Spleen (tissue), 11 donors: Measurements from ENCODE around the gene SMCHD1. TPM values are rescaled to one million over a fixed set of nuclear protein-coding genes. Genes with fewer than 3 reads are reported as not detected.

ENCODE experiments used
- DNase-seq: peaks from one replicate; pipeline ENCODE4 v3.0.0-alpha.2; 2020
- H3K27ac ChIP-seq, 8 donors: fragments of 200-600 bp; sonication (generic) in 7 of 8; 1 replicate in 4 of 8; 2 replicates in 4 of 8; pipeline versions ENCODE4 v1.5.0 to v1.8.0; 2016 to 2021; ENCODE audit warnings: inconsistent platforms in 4 of 8, mild to moderate bottlenecking in 4 of 8, moderate library complexity in 1 of 8
- H3K27me3 ChIP-seq, 7 donors: fragments of 200-600 bp; sonication (generic) in 6 of 7; replicated peaks in 1 of 7; 1 replicate in 4 of 7; 2 replicates in 3 of 7; pipeline versions ENCODE4 v1.5.0 to v1.8.0; 2016 to 2021; ENCODE audit warnings: inconsistent platforms in 3 of 7, mild to moderate bottlenecking in 1 of 7
- H3K36me3 ChIP-seq, 6 donors: fragments of 200-600 bp; sonication (generic) in 5 of 6; 1 replicate in 4 of 6; 2 replicates in 2 of 6; pipeline versions ENCODE4 v1.5.0 to v1.8.0; 2016 to 2021; ENCODE audit warnings: inconsistent platforms in 2 of 6
- H3K4me1 ChIP-seq, 6 donors: fragments of 200-600 bp; sonication (generic) in 5 of 6; 1 replicate in 3 of 6; 2 replicates in 3 of 6; pipeline versions ENCODE4 v1.5.0 to v1.8.0; 2016 to 2021; ENCODE audit warnings: inconsistent platforms in 3 of 6
- H3K4me3 ChIP-seq, 8 donors: fragments of 200-600 bp; sonication (generic) in 7 of 8; 1 replicate in 4 of 8; 2 replicates in 4 of 8; pipeline versions ENCODE4 v1.5.0 to v1.8.0; 2016 to 2021; ENCODE audit warnings: inconsistent platforms in 4 of 8, mild to moderate bottlenecking in 4 of 8, moderate library complexity in 2 of 8
- H3K9me3 ChIP-seq, 8 donors: fragments of 200-600 bp; sonication (generic) in 7 of 8; 1 replicate in 4 of 8; 2 replicates in 4 of 8; pipeline versions ENCODE4 v1.5.0 to v1.8.0; 2016 to 2021; ENCODE audit warnings: inconsistent platforms in 4 of 8
- POLR2A ChIP-seq, 3 donors: fragments of 450-650 bp; IDR thresholded peaks; one replicate each; pipeline ENCODE4 v1.5.1; 2017; ENCODE audit warnings: antibody characterized with exemption in 3 of 3, mild to moderate bottlenecking in 1 of 3
- POLR2AphosphoS5 ChIP-seq, 3 donors: sonication (generic); formaldehyde crosslinking; IDR thresholded peaks; one replicate each; pipeline ENCODE4 v1.5.1; 2017; ENCODE audit warnings: antibody characterized with exemption in 3 of 3
- WGBS, 5 donors: extraction: QIAGEN DNeasy Blood & Tissue Kit in 3 of 5; methylation state at CpG; one replicate each; pipeline versions ENCODE4 v1.1.5 to v1.1.7; 2013 to 2018; 5-methylcytosine and 5-hydroxymethylcytosine counted together
- intact Hi-C: fragments of 100-400 bp; cut with DNase I; formaldehyde crosslinking; loops from one replicate; pipeline ENCODE4 v1.15.0; 2023; ENCODE audit warnings: low total_unique reads
- polyA plus RNA-seq, 3 donors: library from polyadenylated mRNA; stranded (reverse); fragments of 200-250 nt; gene quantifications; one replicate each; pipeline ENCODE4 v1.2.1, GENCODE V29; 2013
- total RNA-seq, 7 donors: library from RNA; depleted of rRNA in 3 of 7; stranded (reverse); fragments of >200 nt in 3 of 7; fragmentation: NEBNext Ultra II Directional in 4 of 7; extraction: Animal tissue kit (Norgen Biotek cat#: 25700) in 4 of 7; gene quantifications; one replicate each; pipeline versions ENCODE4 v1.1.0 to v1.2.1, GENCODE V29; 2016 to 2021
- TF ChIP-seq, protein P1 (sequence below), 11 experiments: fragments of 200-600 bp in 7 of 11; fragments of 450-650 bp in 4 of 11; sonication (generic) in 4 of 11; IDR thresholded peaks in 8 of 11; conservative IDR thresholded peaks in 3 of 11; 1 replicate in 7 of 11; 2 replicates in 4 of 11; pipeline versions ENCODE4 v1.4.0 to v1.8.0; 2016 to 2021; ENCODE audit warnings: antibody characterized with exemption in 11 of 11, inconsistent platforms in 4 of 11, mild to moderate bottlenecking in 1 of 11
- donor health status: healthy with polysubstance abuse.
- donor health status: DM: no; HTN: no; CAD: no; lungs with moderate emphysema.
- donor health status: DM: no; HTN: no; CAD: no.
- donor health status: Bipolar disorder and iron deficiency.
- donor health status: healthy.
- donor health status: DM: no; HTN: no; CAD: no.
- donor health status: DM: yes; HTN: yes; CAD: no.

SMCHD1 gene
- total and polyA plus RNA-seq, 10 donors, result 14.7 to 361 (median 148) TPM

DNA sequence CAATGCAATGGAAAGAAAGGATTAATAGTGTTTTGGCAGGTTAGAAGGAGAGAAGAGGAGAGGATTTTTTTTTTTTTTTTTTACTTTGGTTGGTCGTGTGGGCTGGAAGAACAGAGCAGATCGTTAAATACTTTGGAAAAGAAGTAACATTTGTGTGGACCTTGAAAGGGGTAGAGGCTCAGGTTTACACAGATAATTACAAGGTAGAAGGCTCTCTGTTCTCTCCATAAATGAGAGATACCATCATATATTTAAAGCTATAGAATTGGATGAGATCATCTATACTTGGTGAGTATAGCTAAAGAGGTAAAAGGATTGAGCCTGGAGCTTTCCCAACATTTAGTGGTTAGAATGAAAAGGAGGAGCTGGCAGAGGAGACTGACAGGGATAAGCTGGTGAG lies 49.0 kb downstream of the SMCHD1 start:
- Histone ChIP-seq H3K27ac (no peak overlapping the region), H3K9me3 (no peaks in the 10 kb centered on the region), H3K36me3 (peaks cover 4 to 100% (median 80%) of the 10 kb centered on the region in 6 donors), H3K4me3 (no peak overlapping the region), H3K27me3 (no peaks in the 10 kb centered on the region), H3K4me1 (no peaks in the 10 kb centered on the region)
- DNase-seq, result no peak
- TF ChIP-seq POLR2AphosphoS5 (IDR thresholded peaks at IDR 0.05), result no peak
- no peak for TF ChIP-seq POLR2A (IDR thresholded peaks at IDR 0.05)
- TF ChIP-seq, protein P1, sequence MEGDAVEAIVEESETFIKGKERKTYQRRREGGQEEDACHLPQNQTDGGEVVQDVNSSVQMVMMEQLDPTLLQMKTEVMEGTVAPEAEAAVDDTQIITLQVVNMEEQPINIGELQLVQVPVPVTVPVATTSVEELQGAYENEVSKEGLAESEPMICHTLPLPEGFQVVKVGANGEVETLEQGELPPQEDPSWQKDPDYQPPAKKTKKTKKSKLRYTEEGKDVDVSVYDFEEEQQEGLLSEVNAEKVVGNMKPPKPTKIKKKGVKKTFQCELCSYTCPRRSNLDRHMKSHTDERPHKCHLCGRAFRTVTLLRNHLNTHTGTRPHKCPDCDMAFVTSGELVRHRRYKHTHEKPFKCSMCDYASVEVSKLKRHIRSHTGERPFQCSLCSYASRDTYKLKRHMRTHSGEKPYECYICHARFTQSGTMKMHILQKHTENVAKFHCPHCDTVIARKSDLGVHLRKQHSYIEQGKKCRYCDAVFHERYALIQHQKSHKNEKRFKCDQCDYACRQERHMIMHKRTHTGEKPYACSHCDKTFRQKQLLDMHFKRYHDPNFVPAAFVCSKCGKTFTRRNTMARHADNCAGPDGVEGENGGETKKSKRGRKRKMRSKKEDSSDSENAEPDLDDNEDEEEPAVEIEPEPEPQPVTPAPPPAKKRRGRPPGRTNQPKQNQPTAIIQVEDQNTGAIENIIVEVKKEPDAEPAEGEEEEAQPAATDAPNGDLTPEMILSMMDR (IDR thresholded peaks at IDR 0.05 in 8 of 11, conservative IDR thresholded peaks at IDR 0.05 in 3 of 11), result no peak
- WGBS, 5 donors, result 86 to 97% (median 92%) methylated on average over 2 of the region's 2 CpGs
- intact Hi-C loops, result no loop called here

DNA sequence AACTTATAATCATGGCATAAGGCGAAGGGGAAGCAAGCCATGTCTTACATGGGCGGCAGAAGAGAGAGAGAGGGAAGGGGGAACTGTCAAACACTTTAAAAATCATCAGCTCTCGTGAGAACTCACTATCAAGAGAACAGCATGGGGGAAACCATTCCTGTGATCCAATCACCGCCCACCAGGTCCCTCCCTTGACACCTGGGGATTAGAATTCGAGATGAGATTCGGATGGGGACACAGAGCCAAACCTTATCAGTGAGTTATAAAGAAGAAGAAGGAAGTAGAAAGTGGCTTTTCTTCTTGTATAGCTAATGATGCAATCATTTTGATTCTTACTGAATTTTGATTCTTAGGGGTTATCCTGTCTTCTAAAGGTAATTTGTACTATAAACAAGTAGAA lies 51.4 kb downstream of the SMCHD1 start:
- 72 to 91% (median 83%) methylated on average over 6 of the region's 6 CpGs for WGBS, 5 donors

DNA sequence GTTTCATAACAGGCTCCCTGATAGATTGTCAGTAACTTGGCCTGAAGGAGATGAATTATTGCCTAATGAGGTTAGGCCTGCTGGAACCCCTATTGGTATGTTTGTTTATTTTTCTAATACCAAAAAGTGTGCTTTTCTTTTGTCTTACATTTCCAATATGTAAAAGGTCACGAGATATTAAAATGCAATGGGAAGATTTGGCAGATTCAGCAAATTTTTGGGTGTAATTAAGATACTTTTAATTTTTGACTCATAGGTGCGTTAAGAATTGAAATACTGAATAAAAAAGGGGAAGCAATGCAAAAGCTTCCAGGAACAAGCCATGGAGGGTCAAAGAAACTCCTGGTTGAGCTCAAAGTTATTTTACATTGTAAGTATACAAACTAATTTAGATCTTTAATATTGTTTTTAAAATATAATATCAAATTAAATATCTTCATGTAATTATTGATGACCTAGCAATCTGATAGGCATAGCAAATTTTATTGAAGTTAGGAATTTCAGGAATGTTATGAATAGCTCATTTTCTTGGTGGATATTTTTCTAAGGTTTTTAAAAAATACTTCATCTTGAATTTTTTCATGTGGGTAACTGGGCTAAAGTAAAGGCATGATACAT lies 52.1 kb downstream of the SMCHD1 start:
- no peaks in the 10 kb centered on the region for H3K9me3 ChIP-seq
- no peaks in the 10 kb centered on the region for H3K27me3 ChIP-seq
- H3K27ac ChIP-seq, result no peak overlapping the region
- no peak for TF ChIP-seq POLR2AphosphoS5 (IDR thresholded peaks at IDR 0.05)
- TF ChIP-seq, protein P1 (IDR thresholded peaks at IDR 0.05 in 8 of 11, conservative IDR thresholded peaks at IDR 0.05 in 3 of 11), result no peak
- no peak for TF ChIP-seq POLR2A (IDR thresholded peaks at IDR 0.05)
- H3K4me3 ChIP-seq, result no peak overlapping the region
- no peaks in the 10 kb centered on the region for H3K4me1 ChIP-seq
- intact Hi-C loops, result no loop called here
- peaks cover 4 to 100% (median 75%) of the 10 kb centered on the region in 6 donors for H3K36me3 ChIP-seq
- DNase-seq, result no peak
- WGBS, 5 donors, result 82 to 95% (median 85%) methylated on average over 2 of the region's 2 CpGs

More for the DNA sequence above, 51.4 kb downstream of the SMCHD1 start:
- H3K4me3 ChIP-seq, result no peak overlapping the region
- DNase-seq, result no peak
- H3K36me3 ChIP-seq, result peaks cover 4 to 100% (median 74%) of the 10 kb centered on the region in 6 donors
- no peaks in the 10 kb centered on the region for H3K9me3 ChIP-seq
- peak in 1 of 3 donors; percentile 33 for TF ChIP-seq POLR2AphosphoS5 (IDR thresholded peaks at IDR 0.05)
- TF ChIP-seq, protein P1 (IDR thresholded peaks at IDR 0.05 in 8 of 11, conservative IDR thresholded peaks at IDR 0.05 in 3 of 11), result no peak
- no peak for TF ChIP-seq POLR2A (IDR thresholded peaks at IDR 0.05)
- intact Hi-C loops, result no loop called here
- H3K27me3 ChIP-seq, result no peaks in the 10 kb centered on the region
- H3K4me1 ChIP-seq, result no peaks in the 10 kb centered on the region
- H3K27ac ChIP-seq, result peak overlapping the region in 2 of 8 donors; percentile 11 to 17

DNA sequence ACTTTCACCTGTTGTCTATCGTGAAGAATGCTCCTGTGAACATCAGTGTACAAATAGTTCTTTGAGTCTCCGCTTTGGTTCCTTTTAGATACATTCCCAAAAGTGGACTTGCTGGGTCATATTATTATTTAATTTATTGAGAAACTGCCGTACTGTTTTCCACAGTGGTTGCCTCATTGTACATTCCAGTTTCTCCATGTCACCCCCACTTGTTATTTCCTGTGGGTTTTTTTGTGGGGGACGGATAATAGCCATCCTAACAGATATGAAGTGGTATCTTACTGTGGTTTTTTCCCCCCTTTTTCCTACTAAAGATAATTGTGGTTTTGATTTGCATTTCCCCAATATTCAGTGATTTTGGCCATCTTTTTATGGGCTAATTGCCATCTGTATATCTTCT lies 53.8 kb downstream of the SMCHD1 start:
- TF ChIP-seq POLR2AphosphoS5 (IDR thresholded peaks at IDR 0.05), result no peak
- TF ChIP-seq, protein P1 (IDR thresholded peaks at IDR 0.05 in 8 of 11, conservative IDR thresholded peaks at IDR 0.05 in 3 of 11), result no peak
- no peak for TF ChIP-seq POLR2A (IDR thresholded peaks at IDR 0.05)
- intact Hi-C loops, result no loop called here
- Histone ChIP-seq H3K27ac (no peak overlapping the region), H3K9me3 (no peaks in the 10 kb centered on the region), H3K36me3 (peaks cover 4 to 100% (median 78%) of the 10 kb centered on the region in 6 donors), H3K4me3 (no peak overlapping the region), H3K4me1 (peaks cover 0 to 12% (median 7%) of the 10 kb centered on the region in 6 donors), H3K27me3 (no peaks in the 10 kb centered on the region)
- no peak for DNase-seq
- WGBS, 5 donors, result 52 to 71% (median 66%) methylated on average over 4 of the region's 4 CpGs
